ENCODE data around the gene SPTBN1.

The SPTBN1 gene

GRCh38 chr2:54609647-54610046, 153.5 kb downstream of the SPTBN1 start:
- no peak overlapping the region for H3K4me2 ChIP-seq (ENCODE audit: insufficient read depth, low read length)
- no peak overlapping the region for H3K27ac ChIP-seq (ENCODE audit: low read length)
- DNase-seq = no peak
- H3K36me3 ChIP-seq (ENCODE audit: insufficient read depth, low read length) = peaks cover 12% of the 10 kb centered on the region; the same call in 1 of the 2 replicates
- H2AFZ ChIP-seq (ENCODE audit: low read depth, low read length) = no peak overlapping the region
- TF ChIP-seq EZH2 (IDR thresholded peaks at IDR 0.05; ENCODE audit: borderline replicate concordance, low read depth, low read length, severe bottlenecking) = no peak
- no peak for TF ChIP-seq CTCF (IDR thresholded peaks at IDR 0.05; ENCODE audit: borderline replicate concordance, extremely low read depth, low read length, poor library complexity, severe bottlenecking)
- no peaks in the 10 kb centered on the region for H3K4me1 ChIP-seq (ENCODE audit: insufficient read depth, low read length)
- H3K9me3 ChIP-seq (ENCODE audit: insufficient read depth, low read length, severe bottlenecking) = no peaks in the 10 kb centered on the region
- no peak for ATAC-seq (ENCODE audit: insufficient read depth, low read depth)
- H3K27me3 ChIP-seq (ENCODE audit: insufficient read depth, low read length, poor library complexity) = no peaks in the 10 kb centered on the region
- no peak overlapping the region for H3K9ac ChIP-seq (ENCODE audit: low read depth, low read length)
- H4K20me1 ChIP-seq (ENCODE audit: insufficient read depth, low read length) = peaks cover 6% of the 10 kb centered on the region; the same call in 1 of the 2 replicates
- peaks cover 49% of the 10 kb centered on the region for H3K79me2 ChIP-seq (ENCODE audit: insufficient read depth, low read length)
- H3K4me3 ChIP-seq (ENCODE audit: low read depth in 1 of 2, low read length in 2 of 2) = no peak overlapping the region

GRCh38 chr2:54610700-54611099, 154.6 kb downstream of the SPTBN1 start:
- Histone ChIP-seq H3K4me1 (ENCODE audit: insufficient read depth, low read length) (no peaks in the 10 kb centered on the region), H4K20me1 (ENCODE audit: insufficient read depth, low read length) (peaks cover 3% of the 10 kb centered on the region; the same call in 1 of the 2 replicates), H2AFZ (ENCODE audit: low read depth, low read length) (no peak overlapping the region), H3K4me3 (ENCODE audit: low read depth in 1 of 2, low read length in 2 of 2) (no peak overlapping the region), H3K9ac (ENCODE audit: low read depth, low read length) (no peak overlapping the region), H3K27ac (ENCODE audit: low read length) (no peak overlapping the region), H3K36me3 (ENCODE audit: insufficient read depth, low read length) (peaks cover 15% of the 10 kb centered on the region), H3K79me2 (ENCODE audit: insufficient read depth, low read length) (peaks cover 40% of the 10 kb centered on the region), H3K4me2 (ENCODE audit: insufficient read depth, low read length) (no peak overlapping the region), H3K9me3 (ENCODE audit: insufficient read depth, low read length, severe bottlenecking) (no peaks in the 10 kb centered on the region), H3K27me3 (ENCODE audit: insufficient read depth, low read length, poor library complexity) (no peaks in the 10 kb centered on the region)
- ATAC-seq (ENCODE audit: insufficient read depth, low read depth) (no peak), DNase-seq (no peak)
- no peak for TF ChIP-seq EZH2 (IDR thresholded peaks at IDR 0.05; ENCODE audit: borderline replicate concordance, low read depth, low read length, severe bottlenecking)
- TF ChIP-seq CTCF (IDR thresholded peaks at IDR 0.05; ENCODE audit: borderline replicate concordance, extremely low read depth, low read length, poor library complexity, severe bottlenecking) = no peak

- no peak for ATAC-seq (ENCODE audit: insufficient read depth, low read depth)
- H4K20me1 ChIP-seq (ENCODE audit: insufficient read depth, low read length) = no peaks in the 10 kb centered on the region; the same call in 1 of the 2 replicates
- H3K4me3 ChIP-seq (ENCODE audit: low read depth in 1 of 2, low read length in 2 of 2) = no peak overlapping the region
- no peaks in the 10 kb centered on the region for H3K4me1 ChIP-seq (ENCODE audit: insufficient read depth, low read length)
- H2AFZ ChIP-seq (ENCODE audit: low read depth, low read length) = no peak overlapping the region
- DNase-seq = no peak
- no peaks in the 10 kb centered on the region for H3K27me3 ChIP-seq (ENCODE audit: insufficient read depth, low read length, poor library complexity)
- H3K27ac ChIP-seq (ENCODE audit: low read length) = no peak overlapping the region
- H3K9me3 ChIP-seq (ENCODE audit: insufficient read depth, low read length, severe bottlenecking) = no peaks in the 10 kb centered on the region
- H3K79me2 ChIP-seq (ENCODE audit: insufficient read depth, low read length) = peaks cover 28% of the 10 kb centered on the region
- peaks cover 28% of the 10 kb centered on the region for H3K36me3 ChIP-seq (ENCODE audit: insufficient read depth, low read length)
- no peak overlapping the region for H3K4me2 ChIP-seq (ENCODE audit: insufficient read depth, low read length)
- TF ChIP-seq EZH2 (IDR thresholded peaks at IDR 0.05; ENCODE audit: borderline replicate concordance, low read depth, low read length, severe bottlenecking) = no peak
- no peak for TF ChIP-seq CTCF (IDR thresholded peaks at IDR 0.05; ENCODE audit: borderline replicate concordance, extremely low read depth, low read length, poor library complexity, severe bottlenecking)
- H3K9ac ChIP-seq (ENCODE audit: low read depth, low read length) = no peak overlapping the region
Observed at GRCh38 chr2:54611830-54612545, 155.9 kb downstream of the SPTBN1 start.

Measured in DND-41 (cell line).